ENCODE measurements around the gene TANK. TPM values are rescaled to one million over a fixed set of nuclear protein-coding genes. Genes with fewer than 3 reads are reported as not detected.
"Not testable (repeated sequence)": the region's sequence is repeated elsewhere in the genome, so short reads cannot be mapped to it uniquely, and the experiment has no call there.

Gene TANK
- total and polyA plus RNA-seq, 3 experiments from 2014 or later = 70.8 to 81.7 (median 75.5) TPM

DNA sequence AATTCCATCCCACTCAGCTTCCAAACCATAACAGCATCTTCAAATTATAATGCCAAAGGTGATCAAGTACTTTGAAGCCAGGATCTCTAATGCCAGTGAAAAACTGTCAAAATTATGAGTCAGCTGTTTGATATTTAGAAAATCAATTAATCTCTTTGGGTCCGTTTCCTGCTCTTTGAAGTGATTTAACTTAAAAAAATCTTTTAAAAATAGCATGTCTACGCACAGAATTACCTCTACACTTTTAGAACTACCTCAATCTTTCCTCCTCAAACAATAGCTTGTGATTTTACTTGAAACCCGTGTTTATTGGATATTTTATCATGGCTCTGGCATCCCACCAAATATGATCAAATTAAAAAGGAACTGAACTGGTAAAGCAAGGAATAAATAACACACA is 31.3 kb upstream of the TANK start:
- no peaks in the 10 kb centered on the region for H3K9me3 ChIP-seq (ENCODE audit: low read length)
- H3K27ac ChIP-seq (ENCODE audit: low read depth, low read length) = no peak overlapping the region
- Mint-ChIP-seq H3K4me3 (no peak overlapping the region), H3K4me1 (peaks cover 0 to 5% (median 4%) of the 10 kb centered on the region in 3 donors), H3K36me3 (peaks cover 0 to 4% (median 0%) of the 10 kb centered on the region in 3 donors), H3K27ac (no peak overlapping the region), H3K9me3 (peaks cover 0 to 3% (median 0%) of the 10 kb centered on the region in 5 donors), H3K27me3 (no peaks in the 10 kb centered on the region)
- CTCF ChIA-PET = interaction anchor here (0.9 to 1.3 kb wide), 2 partner anchors 11 kb away, joined by 3 read pairs; no protein-coding TSS in a partner anchor
- H3K4me1 ChIP-seq (ENCODE audit: insufficient read depth, low read length) = no peaks in the 10 kb centered on the region
- no peaks in the 10 kb centered on the region for H3K27me3 ChIP-seq (ENCODE audit: insufficient read depth, low read length, poor library complexity, severe bottlenecking)
- no peak overlapping the region for H3K4me3 ChIP-seq (ENCODE audit: low read length)
- no peaks in the 10 kb centered on the region for H3K36me3 ChIP-seq (ENCODE audit: insufficient read depth, low read length)
- no peak for DNase-seq
- POLR2A ChIA-PET = no interaction called here

DNA sequence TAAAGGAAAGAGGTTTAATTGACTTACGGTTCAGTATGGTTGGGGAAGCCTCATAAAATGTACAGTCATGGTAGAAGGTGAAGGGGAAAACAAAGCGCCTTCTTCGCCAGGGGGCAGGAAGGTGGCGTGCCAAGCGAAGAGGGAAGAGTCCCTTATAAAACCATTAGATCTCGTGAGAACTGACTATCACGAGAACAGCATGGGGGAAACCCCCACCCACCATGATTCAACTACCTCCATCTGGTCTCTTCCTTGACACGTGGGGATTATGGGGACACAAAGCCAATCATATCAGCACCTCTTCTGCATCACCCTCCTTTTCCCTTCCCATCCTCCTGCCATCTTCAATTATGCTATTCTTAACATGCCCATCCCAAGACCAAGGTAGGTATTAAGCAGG is 29.9 kb upstream of the TANK start:
- no peak overlapping the region for H3K27ac ChIP-seq (ENCODE audit: low read depth, low read length)
- Mint-ChIP-seq H3K27me3 (no peaks in the 10 kb centered on the region), H3K27ac (no peak overlapping the region), H3K9me3 (peaks cover 0 to 3% (median 0%) of the 10 kb centered on the region in 5 donors), H3K4me1 (peaks cover 6 to 12% (median 9%) of the 10 kb centered on the region in 3 donors), H3K4me3 (no peak overlapping the region), H3K36me3 (peaks cover 0 to 4% (median 0%) of the 10 kb centered on the region in 3 donors)
- ChIA-PET CTCF (no interaction called here), POLR2A (no interaction called here)
- H3K27me3 ChIP-seq (ENCODE audit: insufficient read depth, low read length, poor library complexity, severe bottlenecking) = no peaks in the 10 kb centered on the region
- no peak for DNase-seq
- H3K9me3 ChIP-seq (ENCODE audit: low read length) = no peaks in the 10 kb centered on the region
- no peak overlapping the region for H3K4me3 ChIP-seq (ENCODE audit: low read length)
- no peaks in the 10 kb centered on the region for H3K36me3 ChIP-seq (ENCODE audit: insufficient read depth, low read length)
- H3K4me1 ChIP-seq (ENCODE audit: insufficient read depth, low read length) = peaks cover 7% of the 10 kb centered on the region

GRCh38 chr2:161131074-161131680 is 29.1 kb upstream of the TANK start:
- H3K4me1 ChIP-seq (ENCODE audit: insufficient read depth, low read length) = peaks cover 15% of the 10 kb centered on the region
- H3K4me3 Mint-ChIP-seq = no peak overlapping the region
- peaks cover 0 to 3% (median 0%) of the 10 kb centered on the region in 5 donors for H3K9me3 Mint-ChIP-seq
- no peak for DNase-seq
- H3K9me3 ChIP-seq (ENCODE audit: low read length) = no peaks in the 10 kb centered on the region
- no peaks in the 10 kb centered on the region for H3K27me3 Mint-ChIP-seq
- no peak overlapping the region for H3K27ac ChIP-seq (ENCODE audit: low read depth, low read length)
- no peaks in the 10 kb centered on the region for H3K27me3 ChIP-seq (ENCODE audit: insufficient read depth, low read length, poor library complexity, severe bottlenecking)
- POLR2A ChIA-PET = no interaction called here
- peaks cover 0 to 4% (median 0%) of the 10 kb centered on the region in 3 donors for H3K36me3 Mint-ChIP-seq
- no peak overlapping the region for H3K4me3 ChIP-seq (ENCODE audit: low read length)
- H3K4me1 Mint-ChIP-seq = peaks cover 11 to 20% (median 17%) of the 10 kb centered on the region in 3 donors
- no peaks in the 10 kb centered on the region for H3K36me3 ChIP-seq (ENCODE audit: insufficient read depth, low read length)
- CTCF ChIA-PET = no interaction called here
- no peak overlapping the region for H3K27ac Mint-ChIP-seq

GRCh38 chr2:161131804-161132203 is 28.4 kb upstream of the TANK start:
- Histone ChIP-seq H3K4me3 (ENCODE audit: low read length) (no peak overlapping the region), H3K27ac (ENCODE audit: low read depth, low read length) (no peak overlapping the region), H3K27me3 (ENCODE audit: insufficient read depth, low read length, poor library complexity, severe bottlenecking) (no peaks in the 10 kb centered on the region), H3K4me1 (ENCODE audit: insufficient read depth, low read length) (peaks cover 19% of the 10 kb centered on the region), H3K36me3 (ENCODE audit: insufficient read depth, low read length) (no peaks in the 10 kb centered on the region), H3K9me3 (ENCODE audit: low read length) (no peaks in the 10 kb centered on the region)
- ChIA-PET POLR2A (no interaction called here), CTCF (no interaction called here)
- H3K27ac Mint-ChIP-seq = no peak overlapping the region
- no peaks in the 10 kb centered on the region for H3K27me3 Mint-ChIP-seq
- peaks cover 0 to 4% (median 2%) of the 10 kb centered on the region in 3 donors for H3K36me3 Mint-ChIP-seq
- H3K4me1 Mint-ChIP-seq = peaks cover 17 to 26% (median 24%) of the 10 kb centered on the region in 3 donors
- no peak overlapping the region for H3K4me3 Mint-ChIP-seq
- no peak for DNase-seq
- peaks cover 0 to 3% (median 0%) of the 10 kb centered on the region in 5 donors for H3K9me3 Mint-ChIP-seq

GRCh38 chr2:161132384-161132783 is 27.8 kb upstream of the TANK start:
- H3K9me3 Mint-ChIP-seq; H3K4me3 Mint-ChIP-seq; H3K27me3 Mint-ChIP-seq; DNase-seq; H3K27ac ChIP-seq (ENCODE audit: low read depth, low read length); H3K27me3 ChIP-seq (ENCODE audit: insufficient read depth, low read length, poor library complexity, severe bottlenecking); H3K9me3 ChIP-seq (ENCODE audit: low read length); CTCF ChIA-PET; H3K27ac Mint-ChIP-seq; H3K36me3 ChIP-seq (ENCODE audit: insufficient read depth, low read length); H3K36me3 Mint-ChIP-seq; H3K4me3 ChIP-seq (ENCODE audit: low read length): not testable (repeated sequence)
- peaks cover 19 to 29% (median 25%) of the 10 kb centered on the region in 3 donors for H3K4me1 Mint-ChIP-seq
- POLR2A ChIA-PET = interaction anchor here (0.7 kb wide), 1 partner anchor 893 kb away, joined by 3 read pairs; no protein-coding TSS in a partner anchor
- peaks cover 19% of the 10 kb centered on the region for H3K4me1 ChIP-seq (ENCODE audit: insufficient read depth, low read length)

DNA sequence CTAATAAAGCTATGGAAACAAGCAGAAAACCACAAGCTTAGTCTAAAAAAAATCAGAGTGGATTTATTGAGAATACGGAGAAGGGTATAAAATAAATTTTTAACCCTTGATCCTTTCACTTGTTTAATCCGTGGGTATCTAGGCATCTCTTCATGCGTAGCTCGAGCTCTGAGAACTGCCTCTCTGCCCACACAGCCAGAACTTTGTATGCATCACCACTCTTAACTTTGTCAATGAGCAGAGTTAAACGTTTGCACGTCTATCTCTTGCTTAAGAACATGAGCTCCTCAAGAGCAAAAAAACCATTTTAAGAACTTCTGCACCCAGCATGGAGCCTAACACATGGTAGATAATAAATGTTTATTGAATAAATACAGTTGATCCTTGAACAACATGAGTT is 26.9 kb upstream of the TANK start:
- Mint-ChIP-seq H3K4me3 (no peak overlapping the region), H3K27me3 (no peaks in the 10 kb centered on the region)
- POLR2A ChIA-PET = no interaction called here

GRCh38 chr2:161134547-161135518 is 25.4 kb upstream of the TANK start:
- Mint-ChIP-seq H3K36me3 (peaks cover 0 to 12% (median 4%) of the 10 kb centered on the region in 3 donors), H3K4me3 (peak overlapping the region in 2 of 7 donors; percentile 6 to 44), H3K4me1 (peaks cover 35 to 43% (median 36%) of the 10 kb centered on the region in 3 donors), H3K27me3 (no peaks in the 10 kb centered on the region), H3K27ac (peak overlapping the region in 7 of 8 donors; percentile 56 to 98 (median 69)), H3K9me3 (peaks cover 0 to 3% (median 0%) of the 10 kb centered on the region in 5 donors)
- CTCF ChIA-PET = no interaction called here
- no peak overlapping the region for H3K4me3 ChIP-seq (ENCODE audit: low read length)
- no peak for DNase-seq
- H3K36me3 ChIP-seq (ENCODE audit: insufficient read depth, low read length) = no peaks in the 10 kb centered on the region
- no peaks in the 10 kb centered on the region for H3K9me3 ChIP-seq (ENCODE audit: low read length)
- no peaks in the 10 kb centered on the region for H3K27me3 ChIP-seq (ENCODE audit: insufficient read depth, low read length, poor library complexity, severe bottlenecking)
- H3K27ac ChIP-seq (ENCODE audit: low read depth, low read length) = no peak overlapping the region
- POLR2A ChIA-PET = no interaction called here
- H3K4me1 ChIP-seq (ENCODE audit: insufficient read depth, low read length) = peaks cover 25% of the 10 kb centered on the region

More for the DNA sequence above, 26.9 kb upstream of the TANK start:
- Histone ChIP-seq H3K27ac (ENCODE audit: low read depth, low read length) (no peak overlapping the region), H3K27me3 (ENCODE audit: insufficient read depth, low read length, poor library complexity, severe bottlenecking) (no peaks in the 10 kb centered on the region), H3K4me1 (ENCODE audit: insufficient read depth, low read length) (peaks cover 19% of the 10 kb centered on the region), H3K9me3 (ENCODE audit: low read length) (no peaks in the 10 kb centered on the region), H3K36me3 (ENCODE audit: insufficient read depth, low read length) (no peaks in the 10 kb centered on the region), H3K4me3 (ENCODE audit: low read length) (no peak overlapping the region)
- Mint-ChIP-seq H3K9me3 (peaks cover 0 to 3% (median 0%) of the 10 kb centered on the region in 5 donors), H3K36me3 (peaks cover 0 to 6% (median 4%) of the 10 kb centered on the region in 3 donors), H3K27ac (no peak overlapping the region), H3K4me1 (peaks cover 24 to 34% (median 25%) of the 10 kb centered on the region in 3 donors)
- no peak for DNase-seq
- CTCF ChIA-PET = no interaction called here

Measured in CD8-positive, alpha-beta memory T cell (primary cell).